ENCODE measurements around the gene GJB1.
A peak's percentile ranks its signal among the peaks of the same experiment; 100 is the strongest.
"Not testable (repeated sequence)": the region's sequence is repeated elsewhere in the genome, so short reads cannot be mapped to it uniquely, and the experiment has no call there.

Gene GJB1

DNA sequence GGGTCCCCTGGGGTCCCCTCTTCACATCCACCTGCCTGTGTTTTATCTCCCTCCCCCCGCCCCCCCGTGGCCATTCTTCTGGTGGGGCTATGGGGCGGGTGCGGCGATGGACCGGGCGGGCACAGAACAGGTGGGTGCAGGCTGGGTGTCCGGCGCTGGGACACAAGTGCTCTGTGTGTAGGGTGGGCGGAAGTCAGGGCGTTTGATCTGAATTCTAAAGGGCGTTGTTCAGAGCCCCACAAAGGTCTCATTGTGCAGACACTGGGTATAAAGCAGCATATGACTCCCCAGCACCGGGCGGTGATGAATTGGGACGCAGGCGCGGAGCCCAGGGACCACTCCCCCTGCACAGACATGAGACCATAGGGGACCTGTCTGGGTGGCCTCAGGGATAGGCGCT lies at the start of gene GJB1:
TSS of gene GJB1 (plus strand) at position 296 of the 400 bp plus-strand sequence. CDS start 484 bp downstream, outside the sequence.
- Histone ChIP-seq H3K9me3 (replicated peaks in 1 of 11) (no peaks in the 10 kb centered on the region), H4K20me1 (no peaks in the 10 kb centered on the region; a peak in 1 of 22 replicates), H3K9ac (no peak within 1 kb of the TSS), H3K27ac (no peak within 1 kb of the TSS), H3K36me3 (no peaks in the 10 kb centered on the region), H3K4me3 (no peak within 1 kb of the TSS), H3K4me2 (no peak within 1 kb of the TSS), H3K27me3 (peaks cover 10 to 51% (median 37%) of the 10 kb centered on the region in 11 experiments; a peak in 18 of 22 replicates), H3K4me1 (peaks cover 0 to 23% (median 12%) of the 10 kb centered on the region in 10 experiments; a peak in 13 of 20 replicates)
- TF ChIP-seq Cebpa-rat (IDR thresholded peaks at IDR 0.05): no peak

DNA sequence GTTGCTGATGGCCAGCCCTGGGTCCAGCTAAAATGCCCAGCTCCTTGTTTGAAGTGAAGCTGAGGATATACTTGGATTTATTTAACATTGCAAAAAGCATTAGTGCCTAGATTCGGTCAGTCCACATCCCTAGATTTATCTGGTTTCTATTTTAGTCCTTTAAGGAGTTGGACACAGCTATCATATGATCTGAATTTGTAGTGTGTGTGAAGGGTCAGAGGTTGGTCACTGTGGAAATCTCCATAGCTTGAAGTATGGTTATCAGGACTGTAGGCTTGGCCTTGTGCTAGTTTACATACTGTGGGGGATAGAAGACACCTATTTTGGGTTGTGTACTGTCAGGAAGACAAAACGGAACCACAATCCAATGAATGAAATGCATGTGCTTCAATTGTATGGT lies 49.6 kb upstream of the GJB1 start:
- Histone ChIP-seq H3K36me3 (peaks cover 0 to 12% (median 0%) of the 10 kb centered on the region in 11 experiments; a peak in 2 of 22 replicates), H4K20me1 (0 out of 22 replicates have a peak, but pooled peaks cover 0 to 6% (median 0%) of the 10 kb centered on the region in 11 experiments), H3K27me3 (peaks cover 47 to 79% (median 72%) of the 10 kb centered on the region in 11 experiments), H3K4me1 (peaks cover 7 to 20% (median 15%) of the 10 kb centered on the region in 10 experiments; a peak in 19 of 20 replicates), H3K27ac (no peak overlapping the region), H3K4me3 (no peak overlapping the region), H3K9ac (no peak overlapping the region), H3K4me2 (no peak overlapping the region), H3K9me3 (replicated peaks in 1 of 11) (no peaks in the 10 kb centered on the region)
- TF ChIP-seq Cebpa-rat (IDR thresholded peaks at IDR 0.05): no peak

DNA sequence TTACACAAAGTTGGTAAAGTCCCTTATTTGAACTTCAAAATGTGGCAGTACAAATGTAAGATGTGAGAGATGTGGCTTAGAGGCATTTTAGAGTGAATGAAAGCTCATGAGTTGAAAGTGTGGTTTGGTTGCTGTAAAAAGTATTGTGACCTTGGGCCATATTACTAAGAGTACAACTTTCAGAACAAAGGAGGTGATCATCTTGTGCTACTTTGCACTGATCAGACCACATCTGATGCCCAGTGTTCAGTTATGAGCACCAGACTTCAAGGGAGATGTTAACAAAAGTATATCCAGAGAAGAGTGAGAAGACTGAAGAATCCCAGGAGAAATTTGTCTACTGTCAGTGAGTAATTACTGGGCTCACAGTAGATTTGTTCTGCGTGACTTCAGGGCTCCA lies 48.2 kb upstream of the GJB1 start:
- H3K36me3 ChIP-seq: peaks cover 0 to 12% (median 0%) of the 10 kb centered on the region in 11 experiments; a peak in 1 of 22 replicates
- TF ChIP-seq Cebpa-rat (IDR thresholded peaks at IDR 0.05): no peak
- no peak overlapping the region for H3K9ac ChIP-seq
- peaks cover 0 to 6% (median 0%) of the 10 kb centered on the region in 11 experiments; a peak in 3 of 22 replicates for H4K20me1 ChIP-seq
- H3K27me3 ChIP-seq: peaks cover 56 to 92% (median 78%) of the 10 kb centered on the region in 11 experiments
- peaks cover 7 to 20% (median 15%) of the 10 kb centered on the region in 10 experiments for H3K4me1 ChIP-seq
- no peak overlapping the region for H3K27ac ChIP-seq
- no peak overlapping the region for H3K4me3 ChIP-seq
- no peaks in the 10 kb centered on the region for H3K9me3 ChIP-seq (replicated peaks in 1 of 11)
- no peak overlapping the region for H3K4me2 ChIP-seq

DNA sequence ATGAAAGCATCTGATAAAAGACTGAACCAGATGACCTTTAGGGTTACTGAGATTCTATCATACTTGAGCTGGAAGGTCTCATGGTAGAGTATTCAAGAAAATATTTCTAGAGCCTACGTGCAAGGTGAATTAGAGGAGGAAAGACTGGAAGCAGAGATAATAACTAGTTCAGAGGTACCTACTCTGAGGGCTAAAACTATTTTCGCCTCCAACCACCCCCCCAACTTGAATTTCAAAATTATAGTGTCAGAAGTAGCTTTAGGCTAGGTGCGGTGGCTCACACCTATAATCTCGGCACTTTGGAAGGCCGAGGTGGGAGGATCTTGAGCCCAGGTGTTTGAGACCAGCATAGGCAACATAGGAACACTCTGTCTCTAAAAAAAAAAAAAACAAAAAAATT lies 47.5 kb upstream of the GJB1 start:
- no peak overlapping the region for H3K27ac ChIP-seq
- H3K4me1 ChIP-seq: peaks cover 11 to 21% (median 12%) of the 10 kb centered on the region in 10 experiments
- peaks cover 61 to 93% (median 85%) of the 10 kb centered on the region in 11 experiments for H3K27me3 ChIP-seq
- H3K4me2 ChIP-seq: no peak overlapping the region
- H3K9me3 ChIP-seq (replicated peaks in 1 of 11): no peaks in the 10 kb centered on the region
- no peak overlapping the region for H3K4me3 ChIP-seq
- H3K9ac ChIP-seq: no peak overlapping the region
- no peak for TF ChIP-seq Cebpa-rat (IDR thresholded peaks at IDR 0.05)
- H3K36me3 ChIP-seq: peaks cover 0 to 12% (median 0%) of the 10 kb centered on the region in 11 experiments; a peak in 1 of 22 replicates
- H4K20me1 ChIP-seq: peaks cover 0 to 6% (median 0%) of the 10 kb centered on the region in 11 experiments; a peak in 3 of 22 replicates

DNA sequence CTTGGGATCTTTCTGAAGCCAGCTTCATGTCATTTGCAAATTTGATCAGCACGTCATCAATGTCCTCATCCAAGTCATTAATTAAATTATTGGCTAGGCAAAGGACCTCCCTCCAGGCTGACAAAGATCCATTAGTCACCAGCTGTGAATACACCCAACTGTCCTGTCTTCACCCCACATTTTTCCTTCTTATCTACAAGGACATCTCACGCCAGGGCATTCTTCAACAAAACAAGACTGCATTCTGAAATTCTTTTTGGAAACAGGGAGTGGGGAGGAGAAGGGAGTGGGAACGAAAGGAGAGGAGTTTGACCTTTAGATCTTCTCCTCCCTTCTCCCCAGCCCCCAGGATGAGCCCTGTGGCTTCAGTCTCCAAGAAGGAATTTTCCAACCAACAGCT lies 45.7 kb upstream of the GJB1 start:
- Histone ChIP-seq H3K27ac (no peak overlapping the region), H3K4me1 (peaks cover 0 to 21% (median 9%) of the 10 kb centered on the region in 10 experiments; a peak in 16 of 20 replicates), H3K4me3 (no peak overlapping the region), H3K27me3 (peaks cover 59 to 95% (median 91%) of the 10 kb centered on the region in 11 experiments), H4K20me1 (peaks cover 0 to 6% (median 0%) of the 10 kb centered on the region in 11 experiments; a peak in 3 of 22 replicates), H3K9ac (peak overlapping the region in 1 of 11 experiments; percentile 9; a peak in 1 of 22 replicates), H3K9me3 (replicated peaks in 1 of 11) (no peaks in the 10 kb centered on the region), H3K4me2 (no peak overlapping the region), H3K36me3 (peaks cover 0 to 12% (median 0%) of the 10 kb centered on the region in 11 experiments; a peak in 1 of 22 replicates)
- no peak for TF ChIP-seq Cebpa-rat (IDR thresholded peaks at IDR 0.05)

DNA sequence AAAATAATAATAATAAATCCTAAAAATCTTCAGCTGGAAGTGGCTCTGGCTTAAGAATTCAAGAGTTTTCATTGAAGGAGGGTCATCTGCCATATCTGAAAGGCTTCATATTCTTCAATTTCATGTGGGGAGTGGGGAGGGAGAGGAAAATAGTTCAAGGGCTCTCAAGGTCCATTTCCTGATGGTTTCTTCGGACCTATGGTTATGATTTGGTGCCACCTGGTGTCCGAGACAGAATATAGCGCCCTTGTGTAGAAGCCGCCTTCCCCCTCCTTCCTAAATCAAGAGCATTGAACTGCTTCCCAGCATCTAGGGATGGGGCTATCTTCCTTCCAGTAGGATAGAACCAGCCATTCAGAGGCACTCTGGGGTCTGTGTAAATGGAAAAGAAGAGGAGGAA lies 44.1 kb upstream of the GJB1 start:
- Histone ChIP-seq H3K27ac (no peak overlapping the region), H3K9me3 (replicated peaks in 1 of 11) (no peaks in the 10 kb centered on the region), H4K20me1 (peaks cover 0 to 6% (median 0%) of the 10 kb centered on the region in 11 experiments; a peak in 4 of 22 replicates), H3K4me1 (peaks cover 9 to 31% (median 21%) of the 10 kb centered on the region in 10 experiments; a peak in 19 of 20 replicates), H3K27me3 (peaks cover 58 to 96% (median 92%) of the 10 kb centered on the region in 11 experiments), H3K9ac (no peak overlapping the region), H3K4me3 (no peak overlapping the region), H3K36me3 (peaks cover 0 to 12% (median 0%) of the 10 kb centered on the region in 11 experiments; a peak in 1 of 22 replicates), H3K4me2 (no peak overlapping the region)
- TF ChIP-seq Cebpa-rat (IDR thresholded peaks at IDR 0.05): no peak

DNA sequence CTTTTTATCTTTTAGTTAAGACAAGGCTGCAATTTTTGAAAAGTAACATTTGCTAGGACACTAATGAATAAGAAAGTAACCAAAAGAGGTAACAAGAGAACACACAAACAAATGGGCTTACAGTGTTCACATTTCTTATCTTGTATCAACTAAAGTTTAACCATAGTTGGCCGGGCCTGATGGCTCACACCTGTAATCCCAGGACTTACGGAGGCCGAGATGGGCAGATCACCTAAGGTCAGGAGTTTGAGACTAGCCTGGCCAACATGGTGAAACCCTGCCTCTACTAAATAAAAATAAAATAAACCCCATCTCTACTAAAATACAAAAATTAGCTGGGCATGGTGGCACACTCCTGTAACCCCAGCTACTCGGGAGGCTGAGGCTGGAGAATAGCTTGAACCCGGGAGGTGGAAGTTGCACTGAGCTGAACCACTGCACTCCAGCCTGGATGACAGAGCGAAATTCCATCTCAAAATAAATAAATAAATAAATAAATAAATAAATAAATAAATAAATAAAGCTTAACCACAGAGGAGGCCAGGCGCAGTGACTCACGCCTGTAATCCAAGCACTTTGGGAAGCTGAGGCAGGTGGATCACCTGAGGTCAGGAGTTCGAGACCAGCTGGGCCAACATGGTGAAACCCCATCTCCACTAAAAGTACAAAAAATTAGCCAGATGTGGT lies 42.3 kb upstream of the GJB1 start:
- Histone ChIP-seq H3K4me2 (peak overlapping the region; percentile 38 to 81 (median 61); a peak in 21 of 22 replicates), H3K27me3 (peaks cover 47 to 94% (median 87%) of the 10 kb centered on the region in 11 experiments), H3K4me1 (peaks cover 9 to 31% (median 21%) of the 10 kb centered on the region in 10 experiments; a peak in 19 of 20 replicates), H3K4me3 (peak overlapping the region in 1 of 10 experiments; percentile 51; a peak in 1 of 20 replicates), H3K36me3 (peaks cover 0 to 12% (median 0%) of the 10 kb centered on the region in 11 experiments; a peak in 2 of 22 replicates), H3K27ac (peak overlapping the region in 10 of 11 experiments; percentile 86 to 94 (median 90); a peak in 19 of 22 replicates), H3K9ac (peak overlapping the region in 10 of 11 experiments; percentile 75 to 87 (median 82); a peak in 10 of 22 replicates)
- H3K9me3 ChIP-seq (replicated peaks in 1 of 11); H4K20me1 ChIP-seq: not testable (repeated sequence)

DNA sequence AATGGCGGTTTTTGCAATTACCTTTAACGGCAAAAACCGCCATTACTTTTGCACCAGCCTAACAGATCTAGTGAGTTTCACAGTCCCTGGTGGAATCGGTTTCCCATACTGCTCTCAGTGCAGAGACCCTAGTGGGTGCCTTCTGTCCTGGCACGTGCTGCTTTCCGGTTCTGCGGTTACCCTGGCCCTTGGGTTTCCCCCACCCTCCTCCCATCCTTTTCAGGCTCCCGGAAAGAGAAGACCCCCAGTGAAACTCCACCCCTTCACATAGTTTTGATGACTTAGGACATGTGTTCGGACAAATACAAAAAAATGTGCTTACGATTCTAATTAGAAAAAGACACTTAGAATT lies 41.5 kb upstream of the GJB1 start:
- H4K20me1 ChIP-seq: peaks cover 0 to 6% (median 0%) of the 10 kb centered on the region in 11 experiments; a peak in 5 of 22 replicates
- H3K4me2 ChIP-seq: peak overlapping the region; percentile 38 to 81 (median 61)
- H3K27me3 ChIP-seq: peaks cover 46 to 94% (median 82%) of the 10 kb centered on the region in 11 experiments
- TF ChIP-seq Cebpa-rat (IDR thresholded peaks at IDR 0.05): no peak
- peak overlapping the region; percentile 86 to 94 (median 90) for H3K27ac ChIP-seq
- peak overlapping the region; percentile 75 to 87 (median 83) for H3K9ac ChIP-seq
- peaks cover 0 to 12% (median 0%) of the 10 kb centered on the region in 11 experiments; a peak in 2 of 22 replicates for H3K36me3 ChIP-seq
- peak overlapping the region; percentile 41 to 63 (median 46); a peak in 19 of 20 replicates for H3K4me3 ChIP-seq
- peaks cover 9 to 31% (median 21%) of the 10 kb centered on the region in 10 experiments; a peak in 19 of 20 replicates for H3K4me1 ChIP-seq
- no peaks in the 10 kb centered on the region for H3K9me3 ChIP-seq (replicated peaks in 1 of 11)
